ENCODE data around the gene RAB3C.
A peak's percentile ranks its signal among the peaks of the same experiment; 100 is the strongest.

RAB3C gene

GRCh38 chr5:58842852-58843251 is 260.0 kb downstream of the RAB3C start:
- peak; percentile 50 for DNase-seq (ENCODE audit: low read depth)
- no peak for TF ChIP-seq CTCF (IDR thresholded peaks at IDR 0.05; ENCODE audit: insufficient read depth, low read depth, low read length, missing control alignments)
- no peak overlapping the region for H3K4me3 ChIP-seq (ENCODE audit: low read length)

DNA sequence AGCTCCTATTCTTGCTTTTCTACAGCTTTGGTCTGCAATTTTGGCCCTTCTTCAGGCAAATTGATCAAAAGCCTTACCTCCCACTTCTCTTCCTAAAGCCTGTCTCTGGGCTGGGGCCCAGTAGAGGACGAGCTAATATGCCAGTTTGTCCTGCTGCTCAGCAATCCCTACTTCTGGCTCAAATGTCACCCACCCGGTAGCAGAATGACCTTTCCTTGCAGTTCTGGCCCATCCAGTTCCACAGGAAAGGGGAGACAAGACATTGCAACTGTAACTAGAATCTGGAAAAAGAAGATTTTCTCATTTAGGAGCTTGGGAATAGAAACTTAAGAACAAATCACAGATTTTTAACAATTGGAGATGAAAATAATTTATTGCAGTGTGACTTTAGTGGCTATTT is 261.5 kb downstream of the RAB3C start:
- no peak for DNase-seq (ENCODE audit: low read depth)
- H3K4me3 ChIP-seq (ENCODE audit: low read length) = no peak overlapping the region
- no peak for TF ChIP-seq CTCF (IDR thresholded peaks at IDR 0.05; ENCODE audit: insufficient read depth, low read depth, low read length, missing control alignments)

DNA sequence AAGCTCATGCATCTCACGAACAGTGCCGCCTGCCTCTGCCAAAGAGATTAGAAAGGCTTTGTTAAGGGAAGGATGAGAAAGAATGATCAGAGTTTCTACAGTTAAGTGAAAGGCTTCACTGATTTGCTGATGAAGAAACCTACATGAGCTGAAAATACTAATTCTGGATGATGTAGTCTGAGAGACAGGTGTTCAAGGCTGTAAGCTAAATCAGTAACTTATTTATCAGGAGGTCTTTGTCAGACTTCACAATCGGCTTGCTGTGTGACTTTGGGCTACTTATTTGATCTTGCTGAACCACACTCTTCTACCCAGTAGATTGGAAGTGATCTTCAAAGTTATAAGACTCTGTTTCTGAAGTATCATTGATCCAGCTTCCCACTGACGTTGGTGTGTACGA is 264.2 kb downstream of the RAB3C start:
- no peak overlapping the region for H3K4me3 ChIP-seq (ENCODE audit: low read length)
- TF ChIP-seq CTCF (IDR thresholded peaks at IDR 0.05; ENCODE audit: insufficient read depth, low read depth, low read length, missing control alignments) = no peak
- DNase-seq (ENCODE audit: low read depth) = no peak

DNA sequence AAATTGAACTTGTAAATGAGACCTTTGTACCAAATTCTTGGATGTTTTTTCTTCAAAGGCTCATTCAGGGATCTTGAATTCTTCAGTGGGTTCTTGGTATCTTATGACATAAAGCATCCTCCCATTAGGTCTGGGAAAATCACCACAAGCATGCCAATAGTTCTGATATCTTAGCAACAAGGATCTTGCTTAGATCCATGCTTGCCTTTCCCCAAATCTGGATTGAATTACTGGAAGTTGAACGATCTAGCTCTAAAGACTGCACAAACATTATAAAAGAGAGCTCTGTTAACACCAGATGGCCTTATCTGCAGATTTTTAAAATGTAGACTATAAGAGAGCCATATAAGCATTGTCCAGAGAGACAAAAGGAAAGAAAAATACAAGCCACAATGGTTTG is 266.3 kb downstream of the RAB3C start:
- no peak for DNase-seq (ENCODE audit: low read depth)
- no peak for TF ChIP-seq CTCF (IDR thresholded peaks at IDR 0.05; ENCODE audit: insufficient read depth, low read depth, low read length, missing control alignments)
- no peak overlapping the region for H3K4me3 ChIP-seq (ENCODE audit: low read length)

- H3K4me3 ChIP-seq (ENCODE audit: low read length) = no peak overlapping the region
- peak; percentile 45 for DNase-seq (ENCODE audit: low read depth)
- TF ChIP-seq CTCF (IDR thresholded peaks at IDR 0.05; ENCODE audit: insufficient read depth, low read depth, low read length, missing control alignments) = peak; percentile 53
Observed at GRCh38 chr5:58849921-58850667, 267.2 kb downstream of the RAB3C start.

DNA sequence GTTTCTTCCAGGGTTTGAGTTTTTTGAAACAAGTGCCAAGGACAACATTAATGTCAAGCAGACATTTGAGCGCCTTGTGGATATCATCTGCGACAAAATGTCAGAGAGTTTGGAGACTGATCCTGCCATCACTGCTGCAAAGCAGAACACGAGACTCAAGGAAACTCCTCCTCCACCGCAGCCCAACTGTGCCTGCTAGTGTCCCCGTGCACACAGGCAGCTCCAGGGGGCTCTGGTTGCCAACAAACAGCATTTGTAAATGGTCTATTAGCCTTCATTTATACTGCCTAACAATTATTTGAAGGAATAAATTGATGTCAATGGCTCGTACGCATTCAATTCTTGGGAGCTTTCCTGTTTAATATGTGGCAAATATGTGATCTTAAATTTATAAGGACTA is 268.3 kb downstream of the RAB3C start:
- no peak overlapping the region for H3K4me3 ChIP-seq (ENCODE audit: low read length)

More for the DNA sequence above, 268.3 kb downstream of the RAB3C start:
- TF ChIP-seq CTCF (IDR thresholded peaks at IDR 0.05; ENCODE audit: insufficient read depth, low read depth, low read length, missing control alignments) = no peak
- no peak for DNase-seq (ENCODE audit: low read depth)

Data from epithelial cell of esophagus (primary cell).